NT2/D1 (cell line): Measurements from ENCODE around the gene CDYL2.

Source experiments
- YY1 ChIP-seq: IDR thresholded peaks from 2 replicates; pipeline ENCODE4 v1.6.1; 2011; ENCODE audit not compliant: insufficient read length, insufficient read depth
- ZNF274 ChIP-seq: IDR thresholded peaks from 2 replicates; pipeline ENCODE4 v1.6.1; 2011; ENCODE audit warnings: mild to moderate bottlenecking, low read depth, low read length

GRCh38 chr16:80604600-80605355 lies 199.6 kb downstream of the CDYL2 start:
- TF ChIP-seq YY1, result no peak
- no peak for TF ChIP-seq ZNF274
